Endometrium (tissue), 2 donors: ENCODE results near the gene ZNF664.

Experiments
- FAIRE-seq: peaks from 2 replicates; lab custom pipeline; 2012; peaks lifted over from hg19 to GRCh38; lab: Jason Lieb, UNC
- donor health status: control.
- donor health status: control.

ZNF664 gene

GRCh38 chr12:123958876-123959275 lies 14.1 kb upstream of the ZNF664 start:
- FAIRE-seq = no peak

GRCh38 chr12:123960029-123960735 lies 12.8 kb upstream of the ZNF664 start:
- no peak for FAIRE-seq

GRCh38 chr12:123960856-123961255 lies 12.2 kb upstream of the ZNF664 start:
- FAIRE-seq = no peak

DNA sequence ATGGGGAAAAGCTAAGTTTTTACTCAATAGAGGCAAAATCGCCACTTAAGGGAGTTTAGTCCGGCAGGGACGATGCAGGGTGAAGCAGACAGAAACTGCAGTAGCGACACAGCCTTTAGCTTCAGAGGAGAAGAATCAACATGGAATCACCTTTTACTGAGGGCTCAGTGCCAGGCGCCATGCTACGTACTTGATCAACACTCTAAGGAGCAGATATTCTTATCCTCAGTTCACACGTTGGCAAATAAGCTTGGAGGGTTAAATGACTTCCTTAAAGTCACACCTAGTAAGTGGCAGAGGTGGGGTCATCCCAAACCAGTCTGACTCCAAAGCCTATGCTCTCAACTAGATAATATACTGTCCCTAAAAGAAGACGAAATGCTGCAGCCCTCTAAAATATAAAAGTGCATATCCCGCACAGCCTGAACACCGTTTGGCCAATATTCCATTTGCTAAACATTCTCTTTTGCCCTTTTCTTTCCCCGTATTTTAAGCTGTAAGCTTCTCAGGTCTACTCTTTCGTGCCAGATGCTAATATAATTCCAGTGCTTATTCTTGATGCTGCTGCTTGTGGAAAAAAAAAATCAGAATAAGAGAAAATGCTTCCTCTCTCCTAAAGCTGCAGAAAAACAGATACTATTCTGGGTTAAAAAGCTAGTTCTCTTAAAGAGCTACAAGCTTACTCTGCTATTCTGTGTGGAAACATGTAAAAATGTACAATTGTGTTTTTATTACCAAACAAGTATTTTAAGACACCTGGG lies 11.2 kb upstream of the ZNF664 start:
- FAIRE-seq = no peak

DNA sequence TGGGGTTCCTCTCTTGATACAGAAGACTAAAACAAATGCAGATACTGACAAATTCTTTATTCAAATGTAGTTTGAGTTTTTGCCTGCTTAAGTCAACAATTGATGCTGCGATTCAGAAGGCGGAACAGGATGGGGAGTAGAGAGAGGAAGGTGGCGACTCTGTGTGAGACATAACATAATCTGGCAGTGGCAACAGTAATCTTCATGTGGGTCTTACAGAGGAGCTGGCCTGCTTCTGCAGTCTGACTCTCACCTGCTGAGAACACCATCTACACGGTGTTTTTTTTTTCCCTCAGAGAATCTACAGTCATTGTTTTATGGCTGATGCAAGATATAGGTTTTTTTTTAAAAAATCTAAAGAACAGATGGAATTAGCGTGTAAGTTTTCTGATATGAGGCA lies 10.5 kb upstream of the ZNF664 start:
- FAIRE-seq = no peak

DNA sequence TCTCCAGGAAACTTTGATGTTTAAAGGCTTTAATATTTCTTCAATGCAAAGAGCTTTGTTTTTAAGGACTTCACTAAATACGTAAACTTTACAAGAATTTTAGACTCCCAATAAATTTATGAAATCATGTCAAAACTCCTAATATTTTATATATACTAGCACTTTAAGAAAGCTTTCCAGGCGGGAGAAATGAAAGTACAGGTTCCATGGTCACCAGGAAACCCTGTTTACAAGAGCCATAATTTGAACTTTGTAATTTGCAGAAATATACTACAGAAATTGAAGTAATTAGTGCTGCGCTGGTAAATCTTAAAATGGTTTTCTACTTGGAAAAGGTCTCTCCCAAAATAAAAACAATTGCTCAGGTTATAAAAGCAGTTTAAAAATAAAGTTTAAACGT lies 9.2 kb upstream of the ZNF664 start:
- FAIRE-seq = no peak

- no peak for FAIRE-seq
Observed at GRCh38 chr12:123965382-123965781, 7.6 kb upstream of the ZNF664 start.

GRCh38 chr12:123966596-123966995 lies 6.4 kb upstream of the ZNF664 start:
- FAIRE-seq = no peak

- no peak for FAIRE-seq
Observed at GRCh38 chr12:123967121-123967586, 5.9 kb upstream of the ZNF664 start.

- FAIRE-seq = no peak
Observed at GRCh38 chr12:123971449-123971769, 1.6 kb upstream of the ZNF664 start.

GRCh38 chr12:123971770-123972456 lies 1.1 kb upstream of the ZNF664 start:
- no peak for FAIRE-seq

DNA sequence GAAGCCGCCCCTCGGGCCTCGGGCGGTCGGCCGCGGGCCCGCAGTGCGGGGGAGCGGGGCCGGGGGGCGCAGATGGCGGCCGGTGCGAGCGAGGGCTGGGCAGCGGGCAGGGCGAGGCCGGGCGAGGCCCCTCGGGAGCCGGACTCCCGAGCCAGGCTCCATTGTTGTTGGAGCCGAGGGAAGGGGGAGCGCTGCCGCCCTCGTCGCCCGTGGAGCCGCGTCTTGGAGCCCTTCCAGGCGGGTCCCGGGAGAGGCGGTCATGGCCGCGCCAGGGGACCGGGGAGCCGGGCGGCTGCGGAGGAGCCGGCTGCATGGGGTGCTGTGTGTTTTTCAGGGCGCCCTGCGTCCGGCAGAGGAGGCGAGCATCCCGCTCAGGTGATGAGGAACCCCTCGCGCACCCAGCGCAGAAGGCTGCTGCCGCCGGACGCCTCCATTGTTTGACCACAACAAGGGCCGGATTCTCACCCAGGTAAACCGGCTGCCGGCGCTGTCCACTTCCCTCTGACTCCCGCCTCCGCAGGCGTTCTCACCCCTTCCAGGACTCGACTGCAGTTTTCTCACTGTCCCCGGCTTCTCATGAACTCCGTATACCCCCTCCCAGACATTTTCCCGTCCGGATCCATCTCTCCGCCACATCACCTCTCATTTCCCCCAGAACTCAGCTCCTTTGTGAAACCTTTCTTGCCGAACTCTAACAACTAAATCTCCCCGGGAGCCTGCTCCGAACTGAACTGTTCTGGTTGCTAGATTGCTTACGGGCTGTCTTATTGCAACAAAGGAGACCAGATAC lies 732 bp downstream of the ZNF664 start:
- no peak for FAIRE-seq

- no peak for FAIRE-seq
Observed at GRCh38 chr12:123976227-123976826, 3.3 kb downstream of the ZNF664 start.

DNA sequence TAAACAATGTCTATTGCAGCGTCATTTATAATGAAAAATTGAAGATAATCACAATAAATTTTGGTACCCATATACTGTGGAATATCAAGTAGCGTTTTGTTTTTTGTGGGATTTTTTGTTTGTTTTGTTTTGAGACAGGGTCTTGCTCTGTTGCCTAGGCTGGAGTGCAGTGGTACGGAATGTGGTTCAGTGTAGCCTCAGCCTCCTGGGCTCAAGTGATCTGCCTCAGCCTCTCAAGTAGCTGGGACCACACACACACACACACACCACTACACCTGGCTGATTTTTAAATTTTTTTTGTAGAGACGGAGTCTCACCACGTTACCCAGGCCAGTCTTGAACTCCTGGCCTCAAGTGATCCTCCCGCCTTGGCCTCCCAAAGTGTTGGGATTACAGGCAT lies 6.6 kb downstream of the ZNF664 start:
- FAIRE-seq = no peak

GRCh38 chr12:123982269-123982668 lies 9.3 kb downstream of the ZNF664 start:
- no peak for FAIRE-seq

- no peak for FAIRE-seq
Observed at GRCh38 chr12:123983822-123984485, 10.9 kb downstream of the ZNF664 start.

DNA sequence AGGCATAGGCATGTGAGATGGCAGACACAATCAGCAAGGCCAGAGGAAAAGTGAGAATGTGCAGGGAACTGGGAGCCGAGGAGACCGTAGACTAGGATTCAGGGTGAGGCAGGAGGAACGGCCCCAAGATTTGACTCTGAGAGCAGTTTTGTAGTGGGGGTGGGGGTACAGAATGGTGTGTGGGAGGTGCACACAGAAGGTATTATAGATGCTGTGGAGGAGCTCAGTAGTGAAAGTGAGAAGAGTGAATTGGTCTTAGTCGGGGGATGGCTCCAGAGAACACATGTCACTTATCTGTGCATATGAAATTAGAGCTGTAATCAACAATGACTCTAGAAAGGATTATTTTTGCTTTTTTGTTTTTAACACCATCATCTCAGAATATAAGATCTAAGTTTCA lies 11.9 kb downstream of the ZNF664 start:
- FAIRE-seq = no peak

- no peak for FAIRE-seq
Observed at GRCh38 chr12:123986374-123986965, 13.5 kb downstream of the ZNF664 start.

DNA sequence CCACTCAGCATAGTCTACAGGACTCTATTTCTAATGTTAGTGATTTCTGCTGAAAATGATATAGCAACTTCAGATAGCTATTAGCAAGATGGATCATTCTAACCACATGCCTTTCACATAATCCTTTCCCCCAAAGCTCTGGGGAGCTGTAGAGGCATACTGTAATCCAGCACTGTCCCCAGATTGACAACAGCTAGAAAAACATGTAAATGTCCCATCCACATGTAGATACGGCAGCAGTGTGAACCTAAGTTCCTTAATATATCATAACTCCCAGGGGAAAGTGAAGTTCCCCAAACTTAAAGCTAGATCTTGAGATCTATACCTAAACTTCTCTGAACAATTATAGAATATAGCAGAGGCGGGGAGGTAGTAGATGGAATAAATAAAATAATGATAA lies 14.0 kb downstream of the ZNF664 start:
- no peak for FAIRE-seq

- no peak for FAIRE-seq
Observed at GRCh38 chr12:123989168-123989567, 16.2 kb downstream of the ZNF664 start.

DNA sequence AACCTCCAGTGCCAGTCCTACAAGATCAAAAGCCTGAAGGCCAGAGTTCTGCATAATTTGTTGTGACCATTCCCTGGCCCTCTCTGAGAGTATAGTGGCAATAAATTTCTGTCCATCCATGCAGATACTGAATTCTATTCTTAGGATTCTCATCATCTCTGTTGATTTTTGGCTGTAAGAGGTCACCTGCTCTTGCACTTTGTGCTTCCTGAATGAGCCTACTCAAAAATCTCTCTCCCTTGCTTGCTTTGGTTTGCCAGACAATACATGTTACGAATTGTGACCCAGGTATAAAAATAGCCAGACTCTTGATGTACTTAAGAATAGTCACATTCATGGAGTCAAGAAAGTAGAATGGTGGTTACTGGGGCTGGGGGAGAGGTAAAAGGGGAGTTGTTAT lies 16.7 kb downstream of the ZNF664 start:
- no peak for FAIRE-seq
